Measurements from ENCODE around the gene AGAP3. TPM values are rescaled to one million over a fixed set of nuclear protein-coding genes. Genes with fewer than 3 reads are reported as not detected.

Gene AGAP3
- total RNA-seq, 1 experiment from 2014 or later: 126 TPM

GRCh38 chr7:151120896-151121295 lies 34.6 kb downstream of the AGAP3 start:
- Histone ChIP-seq H3K27ac (ENCODE audit: low read depth, low read length) (no peak overlapping the region), H3K9ac (ENCODE audit: low read length) (no peak overlapping the region), H3K4me1 (ENCODE audit: control insufficient read depth in 1 of 2, insufficient read depth in 2 of 2, low read length in 2 of 2) (peaks cover 5 to 20% of the 10 kb centered on the region in 2 experiments; a peak in 3 of 4 replicates), H2AFZ (ENCODE audit: low read depth, low read length, poor library complexity, severe bottlenecking) (no peak overlapping the region), H3K4me2 (ENCODE audit: low read length) (no peak overlapping the region), H3K9me2 (ENCODE audit: insufficient read depth) (no peaks in the 10 kb centered on the region), H3K36me3 (ENCODE audit: control insufficient read depth in 1 of 2, insufficient read depth in 2 of 2, low read length in 2 of 2) (peaks cover 16 to 28% of the 10 kb centered on the region in 2 experiments; a peak in 3 of 4 replicates), H3K4me3 (replicated peaks in 1 of 2; ENCODE audit: low read depth in 1 of 2, low read length in 2 of 2) (no peak overlapping the region), H3K27me3 (ENCODE audit: insufficient read depth, low read length) (no peaks in the 10 kb centered on the region), H3K9me3 (ENCODE audit: control insufficient read depth in 1 of 2, insufficient read depth in 1 of 2, low read depth in 1 of 2, low read length in 2 of 2) (no peaks in the 10 kb centered on the region), H3K79me2 (ENCODE audit: insufficient read depth, low read length) (peaks cover 30% of the 10 kb centered on the region), H4K20me1 (ENCODE audit: insufficient read depth) (no peaks in the 10 kb centered on the region)
- no peak for TF ChIP-seq EZH2 (IDR thresholded peaks at IDR 0.05)
- TF ChIP-seq POLR2AphosphoS5 (IDR thresholded peaks at IDR 0.05; ENCODE audit: low read depth, low read length): no peak
- ChIA-PET RAD21 (ENCODE audit: low non-redundant PET in 1 of 2, low total read pairs in 2 of 2, uncharacterized antibody in 2 of 2, unreplicated experiment in 2 of 2) (no interaction called here), POLR2A (no interaction called here), CTCF (no interaction called here)
- DNase-seq (ENCODE audit: low read depth, low spot score) (no peak), ATAC-seq (no peak)
- intact Hi-C loops (cut with micrococcal nuclease): loop anchor here (10.0 kb wide), 1 partner anchor 124 kb away; the partner anchor contains the start of gene SMARCD3
- BruUV-seq (replicated peaks): no TSS peak

GRCh38 chr7:151121380-151122170 lies 35.3 kb downstream of the AGAP3 start:
- intact Hi-C loops (cut with micrococcal nuclease): loop anchor here (10.0 kb wide), 1 partner anchor 123 kb away; the partner anchor contains the start of gene SMARCD3
- Histone ChIP-seq H3K4me1 (ENCODE audit: control insufficient read depth in 1 of 2, insufficient read depth in 2 of 2, low read length in 2 of 2) (peaks cover 2 to 13% of the 10 kb centered on the region in 2 experiments; a peak in 3 of 4 replicates), H3K9me3 (ENCODE audit: control insufficient read depth in 1 of 2, insufficient read depth in 1 of 2, low read depth in 1 of 2, low read length in 2 of 2) (no peaks in the 10 kb centered on the region), H3K9me2 (ENCODE audit: insufficient read depth) (no peaks in the 10 kb centered on the region), H3K9ac (ENCODE audit: low read length) (no peak overlapping the region), H3K27me3 (ENCODE audit: insufficient read depth, low read length) (no peaks in the 10 kb centered on the region), H4K20me1 (ENCODE audit: insufficient read depth) (no peaks in the 10 kb centered on the region), H3K4me2 (ENCODE audit: low read length) (no peak overlapping the region), H3K79me2 (ENCODE audit: insufficient read depth, low read length) (peaks cover 24% of the 10 kb centered on the region), H3K27ac (ENCODE audit: low read depth, low read length) (no peak overlapping the region), H2AFZ (ENCODE audit: low read depth, low read length, poor library complexity, severe bottlenecking) (no peak overlapping the region), H3K36me3 (ENCODE audit: control insufficient read depth in 1 of 2, insufficient read depth in 2 of 2, low read length in 2 of 2) (peaks cover 16 to 28% of the 10 kb centered on the region in 2 experiments; a peak in 3 of 4 replicates), H3K4me3 (replicated peaks in 1 of 2; ENCODE audit: low read depth in 1 of 2, low read length in 2 of 2) (no peak overlapping the region)
- DNase-seq (ENCODE audit: low read depth, low spot score): no peak
- BruUV-seq (replicated peaks): no TSS peak
- TF ChIP-seq ATF3 (IDR thresholded peaks at IDR 0.05) (no peak), EZH2phosphoT487 (IDR thresholded peaks at IDR 0.05; ENCODE audit: borderline replicate concordance) (no peak), EGR1 (IDR thresholded peaks at IDR 0.05; ENCODE audit: low read depth) (no peak), ELF1 (IDR thresholded peaks at IDR 0.05; ENCODE audit: borderline replicate concordance, low read depth) (no peak)
- RAD21 ChIA-PET (ENCODE audit: low non-redundant PET in 1 of 2, low total read pairs in 2 of 2, uncharacterized antibody in 2 of 2, unreplicated experiment in 2 of 2): no interaction called here
- CTCF ChIA-PET: no interaction called here
- POLR2A ChIA-PET: no interaction called here
- ATAC-seq: no peak
